CD14-positive monocyte (primary cell): ENCODE data around the gene DENND10. TPM values are rescaled to one million over a fixed set of nuclear protein-coding genes. Genes with fewer than 3 reads are reported as not detected.

Experiments
- DNase-seq, 3 donors: peaks; one replicate each; pipeline ENCODE4 v3.0.0-alpha.2; 2011 to 2022
- H2AFZ ChIP-seq: 2 replicates; pipeline ENCODE4 v1.6.0; 2012; ENCODE audit warnings: mild to moderate bottlenecking, low read depth, low read length, inconsistent platforms; ENCODE audit not compliant: insufficient read depth, poor library complexity, severe bottlenecking
- H3K27ac ChIP-seq, 2 donors: 1 replicate in 1 of 2; 2 replicates in 1 of 2; pipeline ENCODE4 v1.5.1; 2012 to 2013; ENCODE audit warnings: low read length in 2 of 2, control low read depth in 1 of 2, inconsistent platforms in 1 of 2, low read depth in 1 of 2, mild to moderate bottlenecking in 1 of 2
- H3K27me3 ChIP-seq, 2 donors: one replicate each; pipeline versions ENCODE4 v1.6.0 to v1.6.1; 2011 to 2013; ENCODE audit warnings: low read length in 2 of 2; ENCODE audit not compliant: control insufficient read depth in 2 of 2, insufficient read depth in 2 of 2
- H3K36me3 ChIP-seq, 2 donors: replicated peaks in 1 of 2; 1 replicate in 1 of 2; 2 replicates in 1 of 2; pipeline versions ENCODE4 v1.5.1 to v1.6.1; 2012 to 2013; ENCODE audit warnings: low read length in 2 of 2, control low read depth in 1 of 2, inconsistent platforms in 1 of 2, mild to moderate bottlenecking in 1 of 2; ENCODE audit not compliant: insufficient read depth in 2 of 2, control insufficient read depth in 1 of 2
- H3K4me1 ChIP-seq, 2 donors: 1 replicate in 1 of 2; 2 replicates in 1 of 2; pipeline versions ENCODE4 v1.5.1 to v1.6.1; 2012 to 2013; ENCODE audit warnings: low read length in 2 of 2, control low read depth in 1 of 2, inconsistent platforms in 1 of 2, mild to moderate bottlenecking in 1 of 2, moderate library complexity in 1 of 2; ENCODE audit not compliant: insufficient read depth in 2 of 2, control insufficient read depth in 1 of 2
- H3K4me2 ChIP-seq: replicated peaks from 2 replicates; pipeline ENCODE3; 2012; ENCODE audit warnings: low read length, moderate library complexity, mild to moderate bottlenecking; ENCODE audit not compliant: poor library complexity, severe bottlenecking; ENCODE audit errors: extremely low read depth
- H3K4me3 ChIP-seq, 3 experiments: fragments of 200-600 bp in 1 of 3; sonication (generic) in 1 of 3; replicated peaks in 1 of 3; 1 replicate in 2 of 3; 2 replicates in 1 of 3; pipeline ENCODE4 v1.5.1; 2011 to 2013; ENCODE audit warnings: low read length in 3 of 3, mild to moderate bottlenecking in 3 of 3, control low read depth in 2 of 3, low read depth in 2 of 3, inconsistent platforms in 1 of 3, moderate library complexity in 1 of 3
- H3K79me2 ChIP-seq: 2 replicates; pipeline ENCODE4 v1.6.0; 2012; ENCODE audit warnings: mild to moderate bottlenecking, control low read depth, inconsistent platforms, low read length, moderate library complexity; ENCODE audit not compliant: insufficient read depth
- H3K9ac ChIP-seq: 2 replicates; pipeline ENCODE4 v1.6.0; 2017; ENCODE audit warnings: low read length, mild to moderate bottlenecking; ENCODE audit not compliant: insufficient read depth, poor library complexity, severe bottlenecking
- H3K9me3 ChIP-seq, 2 donors: replicated peaks in 1 of 2; 1 replicate in 1 of 2; 2 replicates in 1 of 2; pipeline versions ENCODE4 v1.5.1 to v1.6.1; 2012 to 2013; ENCODE audit warnings: low read length in 2 of 2, control low read depth in 1 of 2; ENCODE audit not compliant: control insufficient read depth in 1 of 2, insufficient read depth in 1 of 2
- H4K20me1 ChIP-seq: 2 replicates; pipeline ENCODE4 v1.6.0; 2012; ENCODE audit warnings: mild to moderate bottlenecking, low read length, control low read depth, moderate library complexity; ENCODE audit not compliant: insufficient read depth
- H3K27ac Mint-ChIP-seq, 7 donors: one replicate each; pipeline ENCODE4 v1.8.0; 2020; ENCODE audit warnings: mild to moderate bottlenecking in 7 of 7, mixed read lengths in 7 of 7, moderate library complexity in 6 of 7, inconsistent platforms in 2 of 7
- H3K27me3 Mint-ChIP-seq, 3 donors: one replicate each; pipeline ENCODE4 v1.8.0; 2021 to 2022; ENCODE audit warnings: low read depth in 3 of 3, mild to moderate bottlenecking in 3 of 3, mixed read lengths in 3 of 3, moderate library complexity in 3 of 3, inconsistent platforms in 1 of 3
- H3K36me3 Mint-ChIP-seq, 2 donors: one replicate each; pipeline ENCODE4 v1.8.0; 2020; ENCODE audit warnings: mixed read lengths in 2 of 2, inconsistent platforms in 1 of 2, mild to moderate bottlenecking in 1 of 2
- H3K4me1 Mint-ChIP-seq: one replicate; pipeline ENCODE4 v1.8.0; 2020; ENCODE audit warnings: mild to moderate bottlenecking, mixed read lengths
- H3K4me3 Mint-ChIP-seq, 2 donors: one replicate each; pipeline ENCODE4 v1.8.0; 2020; ENCODE audit warnings: mild to moderate bottlenecking in 2 of 2, mixed read lengths in 2 of 2, moderate library complexity in 1 of 2
- H3K9me3 Mint-ChIP-seq, 7 donors: one replicate each; pipeline ENCODE4 v1.8.0; 2020 to 2022; ENCODE audit warnings: mixed read lengths in 7 of 7, mild to moderate bottlenecking in 6 of 7, moderate library complexity in 6 of 7, inconsistent platforms in 2 of 7
- CTCF ChIP-seq: fragments of 200-600 bp; IDR thresholded peaks from one replicate; pipeline ENCODE4 v1.8.0; 2022; ENCODE audit warnings: antibody characterized with exemption, mild to moderate bottlenecking
- WGBS: methylation state at CpG from one replicate; pipeline ENCODE4 v1.1.5; 2013; ENCODE audit warnings: missing lambda C conversion rate; ENCODE audit not compliant: insufficient coverage; 5-methylcytosine and 5-hydroxymethylcytosine counted together
- intact Hi-C, 2 donors: fragments of 100-400 bp; cut with micrococcal nuclease; formaldehyde crosslinking; loops; one replicate each; pipeline versions ENCODE4 v1.15.0 to v1.15.1; 2023
- polyA plus RNA-seq, 3 donors: library from polyadenylated mRNA; depleted of rRNA in 1 of 3; unstranded in 2 of 3; stranded (reverse) in 1 of 3; fragments of 300-500 nt in 2 of 3; fragments of >200 nt in 1 of 3; fragmentation: Illumina TruSeq in 2 of 3; gene quantifications; 1 replicate in 2 of 3; 2 replicates in 1 of 3; pipeline ENCODE4 v1.2.3, GENCODE V29; 2012 to 2021
- small RNA-seq: library from RNA; depleted of rRNA; stranded (forward); fragments of <200 nt; gene quantifications from one replicate; pipeline ENCODE3, GENCODE V24; 2012; ENCODE audit warnings: low read depth; ENCODE audit not compliant: insufficient read length

Gene DENND10
- polyA plus RNA-seq, 3 donors: 129 to 188 (median 141) TPM

- Histone ChIP-seq H4K20me1 (no peaks in the 10 kb centered on the region), H2AFZ (no peak overlapping the region), H3K4me1 (peaks cover 3 to 4% of the 10 kb centered on the region in 2 donors), H3K27me3 (no peaks in the 10 kb centered on the region), H3K79me2 (no peaks in the 10 kb centered on the region), H3K9me3 (no peaks in the 10 kb centered on the region), H3K27ac (no peak overlapping the region), H3K36me3 (no peaks in the 10 kb centered on the region), H3K4me2 (no peak overlapping the region), H3K9ac (no peak overlapping the region), H3K4me3 (no peak overlapping the region)
- H3K27ac Mint-ChIP-seq: no peak overlapping the region
- H3K27me3 Mint-ChIP-seq: peaks cover 0 to 8% (median 1%) of the 10 kb centered on the region in 3 donors
- no peaks in the 10 kb centered on the region for H3K36me3 Mint-ChIP-seq
- TF ChIP-seq CTCF: no peak
- intact Hi-C loops: no loop called here
- WGBS: 80% methylated on average over 1 of the region's 9 CpGs
- H3K4me1 Mint-ChIP-seq: peaks cover 1% of the 10 kb centered on the region
- no peak for DNase-seq
- H3K4me3 Mint-ChIP-seq: no peak overlapping the region
- H3K9me3 Mint-ChIP-seq: peaks cover 0 to 8% (median 2%) of the 10 kb centered on the region in 7 donors
Observed at GRCh38 chr10:119183664-119184412, 79.9 kb downstream of the DENND10 start.

Small RNA genes within 50 kb of the gene (small RNA-seq; reads per million reads assigned to genes)
- not detected for gene AL355598.1
- not detected for gene RF00413
- gene SNORA19: 123 reads per million, percentile 96 among the genes with 10 or more reads in this experiment

Other genes with a start within 250 kb of the DENND10 start
- gene NANOS1, start 74.4 kb upstream of the DENND10 start, polyA plus RNA-seq: under 1 TPM in 1 of 3 donors, not detected in 2; 0.04 TPM
- gene EIF3A, start 23.3 kb upstream of the DENND10 start, polyA plus RNA-seq: 10 to 100 TPM; 18.8 to 49.1 (median 24.2) TPM
- 10 to 100 TPM in 2 of 3 donors, 1 to 10 TPM in 1; 8.3 to 20.4 (median 18.3) TPM for gene SFXN4, start 61.6 kb downstream of the DENND10 start, polyA plus RNA-seq
- gene PRDX3, start 74.7 kb downstream of the DENND10 start, polyA plus RNA-seq: 100 to 1,000 TPM in 2 of 3 donors, 10 to 100 TPM in 1; 81.9 to 459 (median 410) TPM
- gene GRK5, start 103.5 kb downstream of the DENND10 start, polyA plus RNA-seq: 1 to 10 TPM; 1.2 to 6.5 (median 2.8) TPM